Astrocyte (in vitro differentiated cells and primary cell): ENCODE results near the gene SDR42E1. TPM values are rescaled to one million over a fixed set of nuclear protein-coding genes. Genes with fewer than 3 reads are reported as not detected.

Experiments
- DNase-seq: peaks from one replicate; pipeline ENCODE4 v3.0.0-alpha.2; 2010; ENCODE audit warnings: low read depth
- FAIRE-seq: peaks from 2 replicates; lab custom pipeline; 2011; peaks lifted over from hg19 to GRCh38; lab: Jason Lieb, UNC
- H2AFZ ChIP-seq: 2 replicates; pipeline ENCODE4 v1.6.0; 2012; ENCODE audit warnings: low read depth, low read length, inconsistent platforms
- H3K27ac ChIP-seq: 2 replicates; pipeline ENCODE4 v1.5.1; 2011; ENCODE audit warnings: low read depth, low read length, inconsistent platforms
- H3K27me3 ChIP-seq: 2 replicates; pipeline ENCODE4 v1.6.0; 2011; ENCODE audit warnings: low read length, inconsistent platforms; ENCODE audit not compliant: insufficient read depth
- H3K36me3 ChIP-seq: 2 replicates; pipeline ENCODE4 v1.5.1; 2011; ENCODE audit warnings: low read length, inconsistent platforms; ENCODE audit not compliant: insufficient read depth
- H3K4me1 ChIP-seq: 2 replicates; pipeline ENCODE4 v1.5.1; 2011; ENCODE audit warnings: low read length, inconsistent platforms; ENCODE audit not compliant: insufficient read depth
- H3K4me2 ChIP-seq: 2 replicates; pipeline ENCODE4 v1.6.0; 2012; ENCODE audit warnings: low read length, inconsistent platforms
- H3K4me3 ChIP-seq: 2 replicates; pipeline ENCODE4 v1.5.1; 2011; ENCODE audit warnings: low read depth, mild to moderate bottlenecking, low read length, inconsistent platforms; ENCODE audit not compliant: insufficient read depth
- H3K79me2 ChIP-seq: 2 replicates; pipeline ENCODE4 v1.6.0; 2012; ENCODE audit warnings: mild to moderate bottlenecking, low read length, inconsistent platforms; ENCODE audit not compliant: insufficient read depth
- H3K9ac ChIP-seq: 2 replicates; pipeline ENCODE4 v1.6.0; 2012; ENCODE audit warnings: mild to moderate bottlenecking, low read length, inconsistent platforms
- H3K9me3 ChIP-seq: 2 replicates; pipeline ENCODE4 v1.5.1; 2012; ENCODE audit warnings: low read depth, mild to moderate bottlenecking, low read length, inconsistent platforms; ENCODE audit not compliant: insufficient read depth
- H4K20me1 ChIP-seq: 2 replicates; pipeline ENCODE4 v1.6.0; 2012; ENCODE audit warnings: low read length, inconsistent platforms; ENCODE audit not compliant: insufficient read depth
- H3K27ac Mint-ChIP-seq: one replicate; pipeline ENCODE4 v1.8.0; 2021; ENCODE audit warnings: mild to moderate bottlenecking, mixed read lengths; ENCODE audit not compliant: unreplicated experiment
- H3K27me3 Mint-ChIP-seq: one replicate; pipeline ENCODE4 v1.8.0; 2021; ENCODE audit warnings: low read depth, mixed read lengths; ENCODE audit not compliant: unreplicated experiment
- H3K36me3 Mint-ChIP-seq: one replicate; pipeline ENCODE4 v1.8.0; 2021; ENCODE audit warnings: low read depth, mixed read lengths; ENCODE audit not compliant: unreplicated experiment
- H3K4me1 Mint-ChIP-seq: one replicate; pipeline ENCODE4 v1.8.0; 2021; ENCODE audit warnings: low read depth, mixed read lengths; ENCODE audit not compliant: unreplicated experiment
- H3K4me3 Mint-ChIP-seq: one replicate; pipeline ENCODE4 v1.8.0; 2021; ENCODE audit warnings: mild to moderate bottlenecking, moderate library complexity, mixed read lengths; ENCODE audit not compliant: unreplicated experiment
- H3K9me3 Mint-ChIP-seq: one replicate; pipeline ENCODE4 v1.8.0; 2021; ENCODE audit warnings: mild to moderate bottlenecking, mixed read lengths; ENCODE audit not compliant: unreplicated experiment
- EZH2 ChIP-seq: IDR thresholded peaks from 2 replicates; pipeline ENCODE4 v1.6.1; 2012; ENCODE audit warnings: mild to moderate bottlenecking, low read length, inconsistent platforms; ENCODE audit not compliant: insufficient read depth
- total RNA-seq: library from RNA; stranded (reverse); gene quantifications from 2 replicates; pipeline ENCODE4 v1.2.1, GENCODE V29; 2021
- TF ChIP-seq, protein P1 (sequence below): IDR thresholded peaks from 2 replicates; pipeline ENCODE4 v1.5.1; 2011; ENCODE audit warnings: low read depth, mild to moderate bottlenecking, inconsistent platforms, low read length, moderate library complexity; ENCODE audit not compliant: insufficient read depth

Gene SDR42E1
- total RNA-seq, 1 donor from 2014 or later = not detected

DNA sequence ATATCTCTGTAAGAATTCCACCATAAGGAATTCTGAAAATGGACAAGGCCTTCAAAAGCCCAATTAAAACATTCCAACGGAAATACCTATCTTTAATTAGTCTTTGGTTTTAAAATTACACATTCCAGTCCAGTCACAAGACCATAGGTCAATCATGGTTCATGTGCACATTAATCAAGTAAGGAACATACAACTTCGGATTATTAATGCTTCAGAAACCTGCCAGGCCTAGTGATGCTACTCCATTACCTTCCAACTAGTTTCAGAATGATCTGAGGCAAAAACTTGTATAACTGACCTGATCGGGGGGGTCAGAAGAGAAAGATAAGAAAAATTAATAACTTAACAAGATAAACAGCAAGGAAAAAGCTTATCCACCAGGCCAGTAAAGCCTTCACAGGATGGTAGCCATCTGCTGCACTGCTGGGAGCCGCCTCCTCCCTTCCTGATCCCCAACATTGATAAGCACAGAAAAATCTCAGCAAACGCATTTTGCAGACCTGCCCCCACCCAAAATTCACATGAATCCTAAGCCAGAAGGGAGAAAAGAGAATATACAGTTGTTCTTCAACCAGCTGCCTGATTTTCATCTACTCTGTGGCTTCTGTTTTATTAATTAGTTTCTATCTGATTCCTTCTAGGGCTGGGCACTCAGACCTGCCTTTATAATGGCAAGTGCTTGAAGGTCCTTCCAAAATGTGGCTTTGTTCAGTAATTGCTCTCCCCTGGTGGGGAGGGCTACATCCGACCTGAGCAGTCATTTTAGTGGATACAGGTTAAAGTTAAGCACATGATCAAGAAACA lies 6.0 kb downstream of the SDR42E1 start:
- FAIRE-seq (no peak), DNase-seq (peak; percentile 43)
- no peak overlapping the region for H3K9ac ChIP-seq
- H2AFZ ChIP-seq = no peak overlapping the region
- Mint-ChIP-seq H3K27ac (no peak overlapping the region), H3K4me3 (no peak overlapping the region), H3K36me3 (no peaks in the 10 kb centered on the region), H3K27me3 (peaks cover 10% of the 10 kb centered on the region), H3K9me3 (peaks cover 19% of the 10 kb centered on the region), H3K4me1 (no peaks in the 10 kb centered on the region)
- no peak for TF ChIP-seq EZH2
- TF ChIP-seq, protein P1, sequence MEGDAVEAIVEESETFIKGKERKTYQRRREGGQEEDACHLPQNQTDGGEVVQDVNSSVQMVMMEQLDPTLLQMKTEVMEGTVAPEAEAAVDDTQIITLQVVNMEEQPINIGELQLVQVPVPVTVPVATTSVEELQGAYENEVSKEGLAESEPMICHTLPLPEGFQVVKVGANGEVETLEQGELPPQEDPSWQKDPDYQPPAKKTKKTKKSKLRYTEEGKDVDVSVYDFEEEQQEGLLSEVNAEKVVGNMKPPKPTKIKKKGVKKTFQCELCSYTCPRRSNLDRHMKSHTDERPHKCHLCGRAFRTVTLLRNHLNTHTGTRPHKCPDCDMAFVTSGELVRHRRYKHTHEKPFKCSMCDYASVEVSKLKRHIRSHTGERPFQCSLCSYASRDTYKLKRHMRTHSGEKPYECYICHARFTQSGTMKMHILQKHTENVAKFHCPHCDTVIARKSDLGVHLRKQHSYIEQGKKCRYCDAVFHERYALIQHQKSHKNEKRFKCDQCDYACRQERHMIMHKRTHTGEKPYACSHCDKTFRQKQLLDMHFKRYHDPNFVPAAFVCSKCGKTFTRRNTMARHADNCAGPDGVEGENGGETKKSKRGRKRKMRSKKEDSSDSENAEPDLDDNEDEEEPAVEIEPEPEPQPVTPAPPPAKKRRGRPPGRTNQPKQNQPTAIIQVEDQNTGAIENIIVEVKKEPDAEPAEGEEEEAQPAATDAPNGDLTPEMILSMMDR = no peak
- H3K36me3 ChIP-seq = no peaks in the 10 kb centered on the region
- H3K27ac ChIP-seq = no peak overlapping the region
- peaks cover 8% of the 10 kb centered on the region for H3K9me3 ChIP-seq
- peaks cover 5% of the 10 kb centered on the region for H3K27me3 ChIP-seq
- no peaks in the 10 kb centered on the region for H3K4me1 ChIP-seq
- no peak overlapping the region for H3K4me3 ChIP-seq
- no peaks in the 10 kb centered on the region for H4K20me1 ChIP-seq
- no peak overlapping the region for H3K4me2 ChIP-seq
- H3K79me2 ChIP-seq = no peaks in the 10 kb centered on the region

DNA sequence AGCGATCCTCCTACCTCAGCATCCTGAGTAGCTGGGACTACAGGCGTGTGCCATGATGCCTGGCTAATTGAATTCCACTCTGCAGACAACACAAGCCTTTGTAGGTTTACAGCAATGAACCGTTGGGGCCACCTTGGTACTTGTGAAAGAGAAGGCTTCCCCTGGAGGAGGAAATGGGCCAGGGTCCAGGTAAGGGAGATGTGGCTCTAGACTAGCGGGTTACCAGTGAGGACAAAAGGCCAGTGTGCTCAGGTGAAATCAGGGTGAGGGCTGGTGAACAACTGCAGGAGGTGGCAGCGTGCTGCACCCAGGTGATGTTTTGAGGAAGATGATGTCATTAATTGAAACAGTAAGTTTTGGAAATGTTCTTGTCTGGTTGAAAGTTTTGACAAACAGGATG lies 6.7 kb downstream of the SDR42E1 start:
- no peak for TF ChIP-seq EZH2
- TF ChIP-seq, protein P1 = no peak
- no peaks in the 10 kb centered on the region for H4K20me1 ChIP-seq
- no peaks in the 10 kb centered on the region for H3K79me2 ChIP-seq
- no peak overlapping the region for H2AFZ ChIP-seq
- peaks cover 5% of the 10 kb centered on the region for H3K27me3 ChIP-seq
- H3K27ac ChIP-seq = no peak overlapping the region
- Mint-ChIP-seq H3K36me3 (no peaks in the 10 kb centered on the region), H3K27ac (no peak overlapping the region), H3K9me3 (peaks cover 18% of the 10 kb centered on the region), H3K27me3 (peaks cover 10% of the 10 kb centered on the region), H3K4me1 (no peaks in the 10 kb centered on the region), H3K4me3 (no peak overlapping the region)
- H3K9me3 ChIP-seq = peaks cover 8% of the 10 kb centered on the region
- DNase-seq (no peak), FAIRE-seq (no peak)
- H3K4me1 ChIP-seq = no peaks in the 10 kb centered on the region
- no peak overlapping the region for H3K4me3 ChIP-seq
- no peaks in the 10 kb centered on the region for H3K36me3 ChIP-seq
- H3K9ac ChIP-seq = no peak overlapping the region
- H3K4me2 ChIP-seq = no peak overlapping the region

GRCh38 chr16:82002831-82003230 lies 8.4 kb downstream of the SDR42E1 start:
- H3K9me3 Mint-ChIP-seq = peaks cover 2% of the 10 kb centered on the region
- no peak overlapping the region for H3K4me2 ChIP-seq
- no peaks in the 10 kb centered on the region for H3K79me2 ChIP-seq
- no peak overlapping the region for H3K27ac ChIP-seq
- peaks cover 5% of the 10 kb centered on the region for H3K27me3 ChIP-seq
- no peak for TF ChIP-seq EZH2
- TF ChIP-seq, protein P1 = no peak
- no peak overlapping the region for H3K4me3 Mint-ChIP-seq
- H3K36me3 ChIP-seq = no peaks in the 10 kb centered on the region
- DNase-seq (no peak), FAIRE-seq (no peak)
- H3K4me1 ChIP-seq = no peaks in the 10 kb centered on the region
- no peaks in the 10 kb centered on the region for H3K9me3 ChIP-seq
- H3K27me3 Mint-ChIP-seq = peaks cover 10% of the 10 kb centered on the region
- H2AFZ ChIP-seq = no peak overlapping the region
- H3K4me1 Mint-ChIP-seq = peaks cover 2% of the 10 kb centered on the region
- no peak overlapping the region for H3K9ac ChIP-seq
- H4K20me1 ChIP-seq = no peaks in the 10 kb centered on the region
- H3K36me3 Mint-ChIP-seq = no peaks in the 10 kb centered on the region
- no peak overlapping the region for H3K27ac Mint-ChIP-seq
- H3K4me3 ChIP-seq = no peak overlapping the region
